ENCODE data around the gene SPATA2L. TPM values are rescaled to one million over a fixed set of nuclear protein-coding genes. Genes with fewer than 3 reads are reported as not detected.

SPATA2L gene
- total and polyA plus RNA-seq, 2 of the 13 experiments (the other 11 are each of a cell fraction or from before 2014, with no cell fraction given): 9.1 to 20.7 TPM

DNA sequence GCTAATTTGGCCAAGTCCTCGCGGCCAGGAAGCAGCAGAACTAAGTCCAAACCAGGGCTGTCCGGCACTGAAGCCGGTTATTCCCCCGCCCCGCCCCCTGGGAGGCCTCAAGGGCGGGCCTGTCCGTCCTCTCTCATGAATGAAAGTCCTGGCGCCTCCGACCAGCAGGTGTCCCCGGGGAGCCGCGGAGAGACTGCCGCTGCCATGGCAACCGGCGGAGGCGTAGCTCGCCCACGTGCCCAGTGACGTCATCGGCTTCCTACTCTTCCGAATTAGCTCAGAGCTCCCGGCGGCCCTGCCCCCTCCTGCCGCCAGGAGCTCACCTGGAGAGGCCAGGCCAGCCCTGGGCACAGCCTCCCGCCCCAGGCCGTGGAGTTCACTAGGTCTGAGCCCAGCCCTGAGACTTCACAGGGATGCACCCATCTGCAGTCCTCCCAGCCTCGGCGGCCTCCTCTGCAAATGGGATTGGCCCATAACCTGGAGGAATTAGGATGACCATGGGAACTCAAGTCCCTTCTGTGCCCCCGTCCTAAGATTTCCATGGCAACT, 1.3 kb downstream of the SPATA2L start (continued):
- TF ChIP-seq EP300 (IDR thresholded peaks at IDR 0.05; ENCODE audit: low read depth in 2 of 2, low read length in 2 of 2) (peak in 1 of 2 experiments; percentile 53; a peak in 1 of 4 replicates), EP300 (CRISPR knock-in tag; IDR thresholded peaks at IDR 0.05; ENCODE audit: borderline replicate concordance) (peak; percentile 27; the same call in 1 of the 2 replicates), ARID2 (CRISPR knock-in tag; IDR thresholded peaks at IDR 0.05; ENCODE audit: borderline replicate concordance) (no peak), ZFP90 (CRISPR knock-in tag; IDR thresholded peaks at IDR 0.05; ENCODE audit: borderline replicate concordance) (peak; percentile 78; the same call in 1 of the 2 replicates), SAP130 (CRISPR knock-in tag; IDR thresholded peaks at IDR 0.05; ENCODE audit: low read depth) (peak; percentile 99), ZNF772 (CRISPR knock-in tag; IDR thresholded peaks at IDR 0.05) (no peak; the same call in none of the 2 replicates), KDM5B (CRISPR knock-in tag; IDR thresholded peaks at IDR 0.05; ENCODE audit: borderline replicate concordance) (no peak), ZNF549 (CRISPR knock-in tag; IDR thresholded peaks at IDR 0.05) (no peak), MXI1 (IDR thresholded peaks at IDR 0.05; ENCODE audit: borderline replicate concordance, low read depth, low read length) (peak; percentile 99), ZNF124 (CRISPR knock-in tag; IDR thresholded peaks at IDR 0.05) (no peak), FOXP1 (IDR thresholded peaks at IDR 0.05) (no peak; the same call in 1 of the 2 replicates), FOXP1 (CRISPR knock-in tag; IDR thresholded peaks at IDR 0.05) (no peak), IRX3 (CRISPR knock-in tag; IDR thresholded peaks at IDR 0.05; ENCODE audit: borderline replicate concordance, low read depth) (no peak), CREM (IDR thresholded peaks at IDR 0.05) (peak; percentile 96), CREM (CRISPR knock-in tag; IDR thresholded peaks at IDR 0.05) (no peak), SALL2 (CRISPR knock-in tag; IDR thresholded peaks at IDR 0.05) (peak; percentile 54; the same call in 1 of the 2 replicates), ZNF333 (CRISPR knock-in tag; IDR thresholded peaks at IDR 0.05; ENCODE audit: borderline replicate concordance) (no peak; the same call in 1 of the 2 replicates), ZNF674 (CRISPR knock-in tag; IDR thresholded peaks at IDR 0.05; ENCODE audit: low read depth) (no peak), NR1H2 (CRISPR knock-in tag; IDR thresholded peaks at IDR 0.05; ENCODE audit: borderline replicate concordance, low read depth) (no peak), ZNF460 (CRISPR knock-in tag; IDR thresholded peaks at IDR 0.05; ENCODE audit: borderline replicate concordance) (no peak), TARDBP (CRISPR knock-in tag; IDR thresholded peaks at IDR 0.05) (peak; percentile 41; the same call in 1 of the 2 replicates)
- TF ChIP-seq, protein P1, sequence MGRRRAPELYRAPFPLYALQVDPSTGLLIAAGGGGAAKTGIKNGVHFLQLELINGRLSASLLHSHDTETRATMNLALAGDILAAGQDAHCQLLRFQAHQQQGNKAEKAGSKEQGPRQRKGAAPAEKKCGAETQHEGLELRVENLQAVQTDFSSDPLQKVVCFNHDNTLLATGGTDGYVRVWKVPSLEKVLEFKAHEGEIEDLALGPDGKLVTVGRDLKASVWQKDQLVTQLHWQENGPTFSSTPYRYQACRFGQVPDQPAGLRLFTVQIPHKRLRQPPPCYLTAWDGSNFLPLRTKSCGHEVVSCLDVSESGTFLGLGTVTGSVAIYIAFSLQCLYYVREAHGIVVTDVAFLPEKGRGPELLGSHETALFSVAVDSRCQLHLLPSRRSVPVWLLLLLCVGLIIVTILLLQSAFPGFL (CRISPR knock-in tag; IDR thresholded peaks at IDR 0.05): no peak
- TF ChIP-seq, protein P2, sequence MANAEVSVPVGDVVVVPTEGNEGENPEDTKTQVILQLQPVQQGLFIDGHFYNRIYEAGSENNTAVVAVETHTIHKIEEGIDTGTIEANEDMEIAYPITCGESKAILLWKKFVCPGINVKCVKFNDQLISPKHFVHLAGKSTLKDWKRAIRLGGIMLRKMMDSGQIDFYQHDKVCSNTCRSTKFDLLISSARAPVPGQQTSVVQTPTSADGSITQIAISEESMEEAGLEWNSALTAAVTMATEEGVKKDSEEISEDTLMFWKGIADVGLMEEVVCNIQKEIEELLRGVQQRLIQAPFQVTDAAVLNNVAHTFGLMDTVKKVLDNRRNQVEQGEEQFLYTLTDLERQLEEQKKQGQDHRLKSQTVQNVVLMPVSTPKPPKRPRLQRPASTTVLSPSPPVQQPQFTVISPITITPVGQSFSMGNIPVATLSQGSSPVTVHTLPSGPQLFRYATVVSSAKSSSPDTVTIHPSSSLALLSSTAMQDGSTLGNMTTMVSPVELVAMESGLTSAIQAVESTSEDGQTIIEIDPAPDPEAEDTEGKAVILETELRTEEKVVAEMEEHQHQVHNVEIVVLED (CRISPR knock-in tag; IDR thresholded peaks at IDR 0.05; ENCODE audit: borderline replicate concordance): peak; percentile 55; the same call in 1 of the 2 replicates
- TF ChIP-seq, protein P3, sequence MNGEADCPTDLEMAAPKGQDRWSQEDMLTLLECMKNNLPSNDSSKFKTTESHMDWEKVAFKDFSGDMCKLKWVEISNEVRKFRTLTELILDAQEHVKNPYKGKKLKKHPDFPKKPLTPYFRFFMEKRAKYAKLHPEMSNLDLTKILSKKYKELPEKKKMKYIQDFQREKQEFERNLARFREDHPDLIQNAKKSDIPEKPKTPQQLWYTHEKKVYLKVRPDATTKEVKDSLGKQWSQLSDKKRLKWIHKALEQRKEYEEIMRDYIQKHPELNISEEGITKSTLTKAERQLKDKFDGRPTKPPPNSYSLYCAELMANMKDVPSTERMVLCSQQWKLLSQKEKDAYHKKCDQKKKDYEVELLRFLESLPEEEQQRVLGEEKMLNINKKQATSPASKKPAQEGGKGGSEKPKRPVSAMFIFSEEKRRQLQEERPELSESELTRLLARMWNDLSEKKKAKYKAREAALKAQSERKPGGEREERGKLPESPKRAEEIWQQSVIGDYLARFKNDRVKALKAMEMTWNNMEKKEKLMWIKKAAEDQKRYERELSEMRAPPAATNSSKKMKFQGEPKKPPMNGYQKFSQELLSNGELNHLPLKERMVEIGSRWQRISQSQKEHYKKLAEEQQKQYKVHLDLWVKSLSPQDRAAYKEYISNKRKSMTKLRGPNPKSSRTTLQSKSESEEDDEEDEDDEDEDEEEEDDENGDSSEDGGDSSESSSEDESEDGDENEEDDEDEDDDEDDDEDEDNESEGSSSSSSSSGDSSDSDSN (CRISPR knock-in tag; IDR thresholded peaks at IDR 0.05): peak; percentile 69; the same call in 1 of the 2 replicates
- TF ChIP-seq, protein P4, sequence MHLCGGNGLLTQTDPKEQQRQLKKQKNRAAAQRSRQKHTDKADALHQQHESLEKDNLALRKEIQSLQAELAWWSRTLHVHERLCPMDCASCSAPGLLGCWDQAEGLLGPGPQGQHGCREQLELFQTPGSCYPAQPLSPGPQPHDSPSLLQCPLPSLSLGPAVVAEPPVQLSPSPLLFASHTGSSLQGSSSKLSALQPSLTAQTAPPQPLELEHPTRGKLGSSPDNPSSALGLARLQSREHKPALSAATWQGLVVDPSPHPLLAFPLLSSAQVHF (CRISPR knock-in tag; IDR thresholded peaks at IDR 0.05): no peak
